ENCODE results near the gene PPP2R5D. TPM values are rescaled to one million over a fixed set of nuclear protein-coding genes. Genes with fewer than 3 reads are reported as not detected.
A peak's percentile ranks its signal among the peaks of the same experiment; 100 is the strongest.

Gene PPP2R5D
- total and polyA plus RNA-seq, 2 of the 8 experiments (the other 6 are each of a cell fraction or from before 2014, with no cell fraction given): 52.1 to 55.7 TPM

- H3K4me3 ChIP-seq (ENCODE audit: extremely low read depth in 1 of 4, insufficient read depth in 2 of 4, low read depth in 3 of 4, low read length in 4 of 4): no peak overlapping the region
- no peak overlapping the region for H2BK120ac ChIP-seq (replicated peaks; ENCODE audit: low read depth, low read length)
- FAIRE-seq: no peak
- no peak overlapping the region for H3K27ac ChIP-seq (ENCODE audit: low read depth, low read length)
- H2AFZ ChIP-seq (ENCODE audit: low read length): no peak overlapping the region
- H3K18ac ChIP-seq (ENCODE audit: extremely low read depth, low read length): peak overlapping the region; percentile 71; the same call in 1 of the 2 replicates
- H3K9me3 ChIP-seq (ENCODE audit: insufficient read depth in 2 of 2, low read depth in 1 of 2, low read length in 1 of 2): no peaks in the 10 kb centered on the region
- H3K23me2 ChIP-seq (ENCODE audit: low read depth, low read length): peaks cover 10% of the 10 kb centered on the region
- POLR2A ChIA-PET (ENCODE audit: partially characterized antibody): interaction anchor here (0.6 to 5.3 kb wide), 18 partner anchors 11 to 158 kb away, joined by 3 to 27 read pairs (median 4); partner anchors contain the start of genes CNPY3, CUL7, PEX6 and PPP2R5D
- H4K8ac ChIP-seq (ENCODE audit: extremely low read depth, insufficient read depth, low read length): peak overlapping the region; percentile 26; the same call in 1 of the 2 replicates
- H3K4ac ChIP-seq (replicated peaks; ENCODE audit: insufficient read length, low read depth, low read length): no peak overlapping the region
- H3K4me2 ChIP-seq (ENCODE audit: insufficient read depth in 1 of 2, low read depth in 2 of 2, low read length in 2 of 2): no peak overlapping the region
- H4K20me1 ChIP-seq (replicated peaks in 1 of 2; ENCODE audit: control insufficient read depth in 1 of 2, insufficient read depth in 2 of 2, low read length in 2 of 2): peaks cover 0 to 2% of the 10 kb centered on the region in 2 experiments
- no peak overlapping the region for H2AK5ac ChIP-seq (ENCODE audit: low read depth, low read length)
- H4K5ac ChIP-seq (ENCODE audit: insufficient read length, low read depth, low read length): no peak overlapping the region
- peak; percentile 64 to 82 for DNase-seq (ENCODE audit: low read depth in 1 of 2, low spot score in 2 of 2)
- peaks cover 0 to 2% (median 0%) of the 10 kb centered on the region in 4 experiments; a peak in 1 of 8 replicates for H3K36me3 ChIP-seq (ENCODE audit: control insufficient read depth in 2 of 4, insufficient read depth in 4 of 4, low read length in 3 of 4)
- H2BK20ac ChIP-seq (ENCODE audit: low read length): no peak overlapping the region
- peaks cover 0 to 13% (median 10%) of the 10 kb centered on the region in 4 experiments; a peak in 5 of 7 replicates for H3K27me3 ChIP-seq (replicated peaks in 1 of 4; ENCODE audit: control insufficient read depth in 3 of 4, extremely low read depth in 1 of 4, insufficient read depth in 3 of 4, low read length in 3 of 4)
- H2BK12ac ChIP-seq (ENCODE audit: low read depth, low read length): 0 out of 2 replicates have a peak overlapping the region, but pooled peaks have one; percentile 68
- H3K23ac ChIP-seq (ENCODE audit: insufficient read length): no peak overlapping the region
- CTCF ChIA-PET (ENCODE audit: partially characterized antibody): interaction anchor here (0.6 to 4.3 kb wide), 33 partner anchors 8 to 392 kb away, joined by 3 to 33 read pairs (median 5); partner anchors contain the start of genes CNPY3, PEX6 and PPP2R5D
- 78% methylated on average over 9 of the region's 9 CpGs; no CpG with 5 or more reads in 1 of the 2 experiments for WGBS, 2 experiments (ENCODE audit: extremely low coverage in 1 of 2, insufficient coverage in 1 of 2, insufficient read length in 1 of 2, insufficient replicate concordance in 2 of 2, low coverage in 1 of 2, low lambda C conversion rate in 2 of 2, missing lambda C conversion rate in 1 of 2)
- H3K79me2 ChIP-seq (ENCODE audit: control insufficient read depth in 1 of 2, insufficient read depth in 2 of 2, low read length in 2 of 2): no peaks in the 10 kb centered on the region
- no peaks in the 10 kb centered on the region; the same call in 1 of the 2 replicates for H3K79me1 ChIP-seq (ENCODE audit: low read depth, low read length)
- no peak overlapping the region for H4K91ac ChIP-seq (replicated peaks; ENCODE audit: insufficient read length, low read length)
- no peak overlapping the region; the same call in 1 of the 2 replicates for H2BK5ac ChIP-seq (ENCODE audit: low read depth, low read length)
- peaks cover 0 to 10% (median 6%) of the 10 kb centered on the region in 4 experiments; a peak in 5 of 7 replicates for H3K4me1 ChIP-seq (replicated peaks in 1 of 4; ENCODE audit: control insufficient read depth in 3 of 4, insufficient read depth in 4 of 4, low read length in 3 of 4)
- H3K14ac ChIP-seq (ENCODE audit: insufficient read length): no peak overlapping the region
- H3K56ac ChIP-seq (replicated peaks; ENCODE audit: insufficient read length, low read depth, low read length): no peak overlapping the region
- H3K9ac ChIP-seq (replicated peaks in 1 of 4; ENCODE audit: extremely low read depth in 1 of 4, low read depth in 3 of 4, low read length in 3 of 4): no peak overlapping the region
- no peak overlapping the region for H2BK15ac ChIP-seq (ENCODE audit: low read length)
- TF ChIP-seq SIRT6 (IDR thresholded peaks at IDR 0.05; ENCODE audit: low read length): no peak
- no peak for TF ChIP-seq KDM1A (IDR thresholded peaks at IDR 0.05; ENCODE audit: borderline replicate concordance, low read length)
- no peak for TF ChIP-seq CREB1 (IDR thresholded peaks at IDR 0.05)
- peak; percentile 69 to 79 for TF ChIP-seq RAD21 (IDR thresholded peaks at IDR 0.05 in 1 of 2, conservative IDR thresholded peaks at IDR 0.05 in 1 of 2; ENCODE audit: low read depth in 2 of 2, low read length in 2 of 2)
- no peak for TF ChIP-seq SUZ12 (IDR thresholded peaks at IDR 0.05; ENCODE audit: low read length)
- no peak for TF ChIP-seq TCF12 (IDR thresholded peaks at IDR 0.05; ENCODE audit: low read depth, low read length)
- no peak for TF ChIP-seq USF2 (IDR thresholded peaks at IDR 0.05; ENCODE audit: low read length)
- no peak for TF ChIP-seq CEBPB (IDR thresholded peaks at IDR 0.05; ENCODE audit: low read depth, low read length)
- no peak for TF ChIP-seq TEAD4 (IDR thresholded peaks at IDR 0.05; ENCODE audit: low read depth, low read length)
- TF ChIP-seq GTF2F1 (IDR thresholded peaks at IDR 0.05; ENCODE audit: borderline replicate concordance, low read depth, low read length): no peak
- TF ChIP-seq POLR2AphosphoS5 (IDR thresholded peaks at IDR 0.05; ENCODE audit: low read depth, low read length): no peak
These were observed 20.3 kb upstream of the PPP2R5D start for GRCh38 chr6:42963855-42964605.

Measured in H1 (cell line).